Dedifferentiated amniotic fluid mesenchymal stem cell (primary cell): Measurements from ENCODE around the gene PLK4.
"Not testable (repeated sequence)": the region's sequence is repeated elsewhere in the genome, so short reads cannot be mapped to it uniquely, and the experiment has no call there.

Experiments
- DNase-seq: peaks from one replicate; pipeline ENCODE4 v3.0.0-alpha.2; 2016; ENCODE audit errors: extremely low spot score

The PLK4 gene

DNA sequence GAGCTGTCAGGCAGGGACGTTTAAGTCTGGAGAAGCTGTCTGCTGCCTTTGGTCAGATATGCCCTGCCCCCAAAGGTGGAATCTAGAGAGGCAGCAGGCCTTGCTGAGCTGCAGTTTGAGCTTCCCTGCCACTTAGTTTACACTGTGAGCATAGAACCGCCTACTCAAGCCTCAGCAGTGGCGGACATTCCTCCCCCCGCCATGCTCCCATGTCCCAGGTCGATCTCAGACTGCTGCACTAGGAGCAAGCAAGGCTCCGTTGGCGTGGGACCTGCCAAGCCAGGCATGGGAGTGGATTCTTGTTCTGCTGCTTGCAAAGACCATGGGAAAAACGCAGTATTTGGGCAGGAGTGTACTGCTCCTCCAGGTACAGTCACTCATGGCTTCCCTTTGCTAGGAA, 24.3 kb downstream of the PLK4 start:
- DNase-seq, result no peak

DNA sequence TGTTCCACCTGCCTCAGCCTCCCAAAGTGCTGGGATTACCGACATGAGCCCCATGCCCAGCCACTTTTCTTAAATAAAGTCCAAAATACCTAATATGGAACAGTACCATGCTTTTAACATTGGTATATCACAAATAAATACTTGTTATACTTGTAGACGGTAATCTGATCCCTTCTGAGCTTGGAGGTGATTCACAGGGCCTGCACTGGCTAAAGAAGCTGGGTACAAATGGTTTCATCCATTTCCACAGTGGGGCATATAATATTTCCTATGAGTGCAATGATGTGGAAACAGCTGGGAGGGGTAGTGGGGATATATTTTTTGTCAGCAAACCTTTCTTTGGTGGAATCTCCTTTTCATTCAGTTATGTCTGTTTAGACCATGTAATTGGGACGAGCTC, 35.8 kb downstream of the PLK4 start:
- no peak for DNase-seq

DNA sequence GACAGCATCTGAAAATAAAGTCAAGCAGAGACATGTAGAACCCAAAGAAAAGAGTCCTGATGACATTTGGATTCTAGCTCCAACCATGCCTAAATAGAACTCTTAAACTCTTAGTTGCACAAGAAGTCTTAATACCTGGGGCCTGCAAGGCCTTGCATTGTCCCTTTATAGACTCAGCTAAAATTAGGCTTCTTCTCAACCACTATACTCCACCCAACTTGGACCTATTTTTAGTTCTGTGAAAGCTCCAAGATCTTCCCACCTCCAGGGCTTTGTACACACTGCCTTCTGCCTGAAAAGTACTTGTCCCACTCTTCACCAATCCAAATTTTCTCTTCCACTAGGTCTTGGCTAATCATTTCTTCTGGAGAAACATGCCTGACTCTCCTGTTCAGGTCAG, 36.5 kb downstream of the PLK4 start:
- no peak for DNase-seq

DNA sequence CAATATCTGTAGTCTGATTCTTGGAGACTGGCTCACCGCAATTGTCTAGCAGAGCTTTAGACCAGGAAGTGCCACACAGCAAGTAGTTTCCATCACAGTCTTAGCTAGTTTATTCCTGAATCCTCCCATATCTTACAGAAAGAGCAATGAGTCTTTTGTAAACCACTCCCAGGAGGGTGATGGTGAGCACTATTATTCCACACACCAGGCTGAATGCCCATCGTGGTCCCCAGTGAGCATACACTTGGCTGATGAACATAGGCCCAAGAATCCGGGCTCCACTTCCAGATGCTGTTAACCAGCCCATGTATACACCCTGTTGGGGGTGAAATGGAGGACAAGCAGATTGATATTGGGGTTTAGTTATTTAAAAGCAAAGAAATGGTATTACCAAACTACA, 39.8 kb downstream of the PLK4 start:
- no peak for DNase-seq

DNA sequence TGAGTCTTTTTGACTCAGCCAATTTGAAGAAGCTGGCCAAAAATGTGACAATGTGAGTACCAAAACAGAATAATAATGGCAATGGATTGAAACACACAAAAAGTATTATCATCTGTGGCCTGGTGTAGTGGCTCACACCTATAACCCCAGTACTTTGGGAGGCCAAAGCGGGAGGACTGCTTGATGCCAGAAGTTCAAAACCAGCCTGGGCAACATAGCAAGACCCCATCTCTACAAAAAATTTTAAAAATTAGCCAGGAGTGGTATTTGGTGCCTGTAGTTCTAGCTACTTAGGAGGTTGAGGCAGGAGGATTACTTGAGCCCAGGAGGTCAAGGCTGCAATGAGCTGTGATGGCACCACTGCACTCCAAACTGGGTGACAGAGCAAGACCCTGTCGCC, 41.5 kb downstream of the PLK4 start:
- DNase-seq, result no peak

DNA sequence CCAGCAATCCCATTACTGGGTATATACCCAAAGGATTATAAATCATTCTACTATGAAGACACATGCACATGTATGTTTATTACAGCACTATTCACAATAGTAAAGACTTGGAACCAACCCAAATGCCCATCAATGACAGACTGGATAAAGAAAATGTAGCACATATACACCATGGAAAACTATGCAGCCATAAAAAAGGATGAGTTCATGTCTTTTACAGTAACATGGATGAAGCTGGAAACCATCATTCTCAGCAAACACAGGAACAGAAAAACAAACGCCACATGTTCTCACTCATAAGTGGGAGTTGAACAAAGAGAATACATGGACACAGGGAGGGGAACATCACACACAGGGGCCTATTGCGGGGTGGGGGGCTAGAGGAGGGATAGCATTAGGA, 45.0 kb downstream of the PLK4 start:
- not testable (repeated sequence) for DNase-seq

DNA sequence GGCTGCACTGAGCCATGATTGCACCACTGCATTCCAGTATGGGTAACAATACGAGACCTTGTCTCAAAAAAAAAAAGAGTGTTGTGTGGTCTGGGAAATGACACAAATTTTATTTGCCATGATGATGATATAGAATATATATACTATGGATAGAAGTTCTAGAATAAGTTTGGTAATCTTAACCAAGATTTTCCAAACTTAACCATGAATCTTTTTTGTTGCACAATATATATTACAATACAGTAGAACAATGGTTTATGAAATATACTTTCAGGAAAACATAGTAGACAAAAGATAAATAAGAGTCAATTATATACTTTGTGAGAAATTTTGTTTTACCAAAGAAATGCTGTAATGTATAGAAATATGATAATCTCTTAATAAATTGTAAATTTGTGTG, 49.5 kb downstream of the PLK4 start:
- DNase-seq, result no peak

DNA sequence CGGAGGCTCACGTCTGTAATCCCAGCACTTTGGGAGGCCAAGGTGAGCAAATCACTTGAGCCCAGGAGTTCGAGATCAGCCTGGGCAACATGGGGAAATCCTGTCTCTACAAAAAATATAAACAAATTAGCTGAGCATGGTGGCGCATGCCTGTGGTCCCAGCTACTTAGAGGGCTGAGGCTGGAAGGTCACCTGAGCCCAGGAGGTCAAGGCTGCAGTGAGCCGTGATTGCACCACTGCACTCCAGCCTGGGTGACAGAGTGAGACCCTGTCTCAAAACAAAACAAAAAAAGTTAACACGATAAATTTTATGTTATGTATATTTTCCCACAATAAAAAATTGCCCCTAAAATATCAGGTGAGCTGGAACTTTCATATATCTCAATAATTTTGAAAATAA, 51.1 kb downstream of the PLK4 start:
- DNase-seq, result not testable (repeated sequence)

DNA sequence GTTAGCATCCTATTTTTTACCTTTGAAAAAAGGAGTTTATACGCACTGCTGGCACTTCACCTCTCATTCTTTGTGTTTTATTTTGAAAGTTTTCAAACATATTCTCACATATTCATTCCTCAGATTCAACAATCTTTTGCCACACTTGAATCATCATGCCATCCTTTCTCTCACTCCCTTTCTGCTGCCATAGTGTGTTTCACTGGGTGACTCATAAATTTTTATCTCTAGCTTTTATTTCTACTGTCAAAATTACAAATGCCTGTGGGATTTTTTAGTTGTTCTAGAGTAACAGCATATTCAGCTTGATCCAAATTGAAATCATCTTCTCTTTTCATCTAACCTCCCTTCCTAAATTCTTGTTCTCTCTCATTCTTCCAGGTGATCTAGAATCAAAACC, 56.3 kb downstream of the PLK4 start:
- DNase-seq, result peak; percentile 40
